ENCODE results near the gene MAP3K21. TPM values are rescaled to one million over a fixed set of nuclear protein-coding genes. Genes with fewer than 3 reads are reported as not detected.

Gene MAP3K21
- polyA plus RNA-seq, 3 donors = 0.38 to 2.7 (median 0.59) TPM

GRCh38 chr1:233375653-233376052, 48.1 kb downstream of the MAP3K21 start:
- no peaks in the 10 kb centered on the region for H3K79me2 ChIP-seq (ENCODE audit: insufficient read depth, low read length)
- Mint-ChIP-seq H3K4me3 (no peak overlapping the region), H3K4me1 (no peaks in the 10 kb centered on the region), H3K27ac (no peak overlapping the region), H3K9me3 (no peaks in the 10 kb centered on the region), H3K36me3 (peaks cover 21 to 28% of the 10 kb centered on the region in 2 donors), H3K27me3 (ENCODE audit: low read depth in 3 of 3) (no peaks in the 10 kb centered on the region)
- H3K4me3 ChIP-seq (replicated peaks in 1 of 3; ENCODE audit: low read depth in 2 of 3, low read length in 3 of 3) = no peak overlapping the region
- no peak overlapping the region for H2AFZ ChIP-seq (ENCODE audit: insufficient read depth, low read depth, low read length, poor library complexity, severe bottlenecking)
- no peak overlapping the region for H3K27ac ChIP-seq (ENCODE audit: low read depth in 1 of 2, low read length in 2 of 2)
- intact Hi-C loops (cut with micrococcal nuclease) = no loop called here
- H4K20me1 ChIP-seq (ENCODE audit: insufficient read depth, low read length) = no peaks in the 10 kb centered on the region
- H3K4me2 ChIP-seq (replicated peaks; ENCODE audit: extremely low read depth, low read length, poor library complexity, severe bottlenecking) = no peak overlapping the region
- DNase-seq = no peak
- TF ChIP-seq CTCF (IDR thresholded peaks at IDR 0.05) = no peak
- no peak overlapping the region for H3K9ac ChIP-seq (ENCODE audit: insufficient read depth, low read length, poor library complexity, severe bottlenecking)
- H3K9me3 ChIP-seq (replicated peaks in 1 of 2; ENCODE audit: control insufficient read depth in 1 of 2, insufficient read depth in 1 of 2, low read length in 2 of 2) = no peaks in the 10 kb centered on the region
- no peaks in the 10 kb centered on the region for H3K4me1 ChIP-seq (ENCODE audit: control insufficient read depth in 1 of 2, insufficient read depth in 2 of 2, low read length in 2 of 2)
- WGBS (ENCODE audit: insufficient coverage) = 90% methylated on average over 1 of the region's 2 CpGs
- no peaks in the 10 kb centered on the region for H3K27me3 ChIP-seq (ENCODE audit: control insufficient read depth in 2 of 2, insufficient read depth in 2 of 2, low read length in 2 of 2)
- peaks cover 0 to 33% of the 10 kb centered on the region in 2 donors for H3K36me3 ChIP-seq (replicated peaks in 1 of 2; ENCODE audit: control insufficient read depth in 1 of 2, insufficient read depth in 2 of 2, low read length in 2 of 2)

DNA sequence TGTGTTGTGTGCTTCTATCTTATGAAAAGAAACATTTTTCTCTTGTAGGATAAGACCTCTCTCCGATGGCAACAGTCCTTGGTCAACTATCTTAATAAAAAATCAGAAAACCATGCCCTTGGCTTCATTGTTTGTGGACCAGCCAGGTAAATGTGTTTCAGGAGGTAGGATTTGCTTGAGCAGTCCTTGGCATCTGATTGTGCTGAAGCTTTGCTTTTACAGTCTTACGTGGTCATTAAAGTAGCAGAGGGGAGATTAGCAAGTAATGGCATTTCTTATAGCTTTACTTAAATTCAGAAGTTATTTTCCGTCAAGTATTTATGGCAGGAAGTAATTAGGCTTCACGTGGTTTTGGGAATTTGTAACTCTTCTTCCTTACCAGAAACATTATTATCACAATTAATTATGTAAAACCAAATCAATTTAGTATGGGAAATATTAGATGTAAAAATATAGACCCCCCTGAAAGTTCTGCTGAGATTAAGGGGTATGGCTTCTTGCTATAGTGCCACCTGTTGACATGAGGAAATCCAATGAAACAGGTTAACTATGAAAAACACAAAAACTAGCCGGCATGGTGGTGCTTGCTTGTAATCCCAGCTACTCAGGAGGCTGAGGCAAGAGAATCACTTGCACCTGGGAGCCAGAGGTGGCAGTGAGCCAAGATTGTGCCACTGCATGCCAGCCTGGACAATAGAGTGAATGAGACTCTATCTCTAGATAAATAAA, 49.0 kb downstream of the MAP3K21 start:
- 100% methylated on average over 1 of the region's 5 CpGs for WGBS (ENCODE audit: insufficient coverage)
- Histone ChIP-seq H3K9me3 (replicated peaks in 1 of 2; ENCODE audit: control insufficient read depth in 1 of 2, insufficient read depth in 1 of 2, low read length in 2 of 2) (no peaks in the 10 kb centered on the region), H3K27ac (ENCODE audit: low read depth in 1 of 2, low read length in 2 of 2) (no peak overlapping the region), H2AFZ (ENCODE audit: insufficient read depth, low read depth, low read length, poor library complexity, severe bottlenecking) (no peak overlapping the region), H3K36me3 (replicated peaks in 1 of 2; ENCODE audit: control insufficient read depth in 1 of 2, insufficient read depth in 2 of 2, low read length in 2 of 2) (peaks cover 0 to 33% of the 10 kb centered on the region in 2 donors), H3K4me1 (ENCODE audit: control insufficient read depth in 1 of 2, insufficient read depth in 2 of 2, low read length in 2 of 2) (no peaks in the 10 kb centered on the region), H3K27me3 (ENCODE audit: control insufficient read depth in 2 of 2, insufficient read depth in 2 of 2, low read length in 2 of 2) (no peaks in the 10 kb centered on the region), H3K9ac (ENCODE audit: insufficient read depth, low read length, poor library complexity, severe bottlenecking) (no peak overlapping the region), H4K20me1 (ENCODE audit: insufficient read depth, low read length) (no peaks in the 10 kb centered on the region), H3K4me3 (replicated peaks in 1 of 3; ENCODE audit: low read depth in 2 of 3, low read length in 3 of 3) (no peak overlapping the region), H3K4me2 (replicated peaks; ENCODE audit: extremely low read depth, low read length, poor library complexity, severe bottlenecking) (no peak overlapping the region), H3K79me2 (ENCODE audit: insufficient read depth, low read length) (no peaks in the 10 kb centered on the region)
- no peaks in the 10 kb centered on the region for H3K4me1 Mint-ChIP-seq
- no peak overlapping the region for H3K4me3 Mint-ChIP-seq
- H3K36me3 Mint-ChIP-seq = peaks cover 25 to 32% of the 10 kb centered on the region in 2 donors
- H3K9me3 Mint-ChIP-seq = no peaks in the 10 kb centered on the region
- H3K27me3 Mint-ChIP-seq (ENCODE audit: low read depth in 3 of 3) = no peaks in the 10 kb centered on the region
- TF ChIP-seq CTCF (IDR thresholded peaks at IDR 0.05) = no peak
- intact Hi-C loops (cut with micrococcal nuclease) = no loop called here
- H3K27ac Mint-ChIP-seq = no peak overlapping the region
- no peak for DNase-seq

Data from CD14-positive monocyte (primary cell).